Measurements from ENCODE around the gene TFAP2A.

DNA sequence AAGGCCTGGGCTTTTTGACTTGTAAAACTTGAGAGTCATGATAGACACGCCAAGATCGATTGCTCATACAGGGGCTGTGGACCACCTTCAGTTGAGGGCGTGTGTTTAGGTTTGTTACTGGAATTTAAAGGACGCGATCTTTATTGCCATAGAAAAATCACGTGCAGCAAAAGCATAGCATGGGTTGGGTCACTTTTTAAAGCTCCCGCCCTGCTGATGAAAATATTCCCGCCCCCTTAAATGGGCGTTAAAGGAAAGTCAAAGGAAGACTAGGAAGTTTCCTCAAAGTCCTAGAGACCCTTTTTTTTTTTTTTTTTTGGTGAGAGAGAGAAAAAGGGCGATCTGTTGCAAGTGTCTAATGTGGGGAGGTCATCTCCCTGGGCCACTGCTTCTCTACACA is 23.1 kb downstream of the TFAP2A start:
- TF ChIP-seq CTCF (IDR thresholded peaks at IDR 0.05) (no peak), KDM1A (IDR thresholded peaks at IDR 0.05; ENCODE audit: low read depth) (no peak), ESRRA (IDR thresholded peaks at IDR 0.05; ENCODE audit: borderline replicate concordance, low read length) (no peak), EP300 (IDR thresholded peaks at IDR 0.05) (no peak), SMC3 (IDR thresholded peaks at IDR 0.05) (no peak), CHD4 (IDR thresholded peaks at IDR 0.05; ENCODE audit: borderline replicate concordance) (no peak), POLR2A (IDR thresholded peaks at IDR 0.05; ENCODE audit: low read length) (no peak), E2F6 (IDR thresholded peaks at IDR 0.05; ENCODE audit: borderline replicate concordance, low read depth) (no peak), ZNF302 (CRISPR knock-in tag; IDR thresholded peaks at IDR 0.05) (no peak)
- TF ChIP-seq, protein P1, sequence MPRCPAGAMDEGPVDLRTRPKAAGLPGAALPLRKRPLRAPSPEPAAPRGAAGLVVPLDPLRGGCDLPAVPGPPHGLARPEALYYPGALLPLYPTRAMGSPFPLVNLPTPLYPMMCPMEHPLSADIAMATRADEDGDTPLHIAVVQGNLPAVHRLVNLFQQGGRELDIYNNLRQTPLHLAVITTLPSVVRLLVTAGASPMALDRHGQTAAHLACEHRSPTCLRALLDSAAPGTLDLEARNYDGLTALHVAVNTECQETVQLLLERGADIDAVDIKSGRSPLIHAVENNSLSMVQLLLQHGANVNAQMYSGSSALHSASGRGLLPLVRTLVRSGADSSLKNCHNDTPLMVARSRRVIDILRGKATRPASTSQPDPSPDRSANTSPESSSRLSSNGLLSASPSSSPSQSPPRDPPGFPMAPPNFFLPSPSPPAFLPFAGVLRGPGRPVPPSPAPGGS (IDR thresholded peaks at IDR 0.05), result no peak
